ENCODE measurements around the gene PDE1C. TPM values are rescaled to one million over a fixed set of nuclear protein-coding genes. Genes with fewer than 3 reads are reported as not detected.

The PDE1C gene
- total RNA-seq, 2 donors from 2014 or later: not detected

- Mint-ChIP-seq H3K27me3 (no peaks in the 10 kb centered on the region), H3K4me3 (no peak overlapping the region), H3K27ac (no peak overlapping the region), H3K36me3 (ENCODE audit: low read depth) (no peaks in the 10 kb centered on the region), H3K4me1 (no peaks in the 10 kb centered on the region)
- DNase-seq (no peak), ATAC-seq (no peak)
- no peaks in the 10 kb centered on the region for H3K9me3 ChIP-seq (ENCODE audit: control insufficient read depth, low read length, poor library complexity, severe bottlenecking)
Measured at GRCh38 chr7:31748084-31748483, 322.1 kb downstream of the PDE1C start.

GRCh38 chr7:31747553-31747952 is 322.7 kb downstream of the PDE1C start:
- DNase-seq (no peak), ATAC-seq (no peak)
- Mint-ChIP-seq H3K27me3 (no peaks in the 10 kb centered on the region), H3K36me3 (ENCODE audit: low read depth) (no peaks in the 10 kb centered on the region), H3K27ac (no peak overlapping the region), H3K4me3 (no peak overlapping the region), H3K4me1 (no peaks in the 10 kb centered on the region)
- H3K9me3 ChIP-seq (ENCODE audit: control insufficient read depth, low read length, poor library complexity, severe bottlenecking): no peaks in the 10 kb centered on the region

- Mint-ChIP-seq H3K36me3 (ENCODE audit: low read depth) (no peaks in the 10 kb centered on the region), H3K27ac (no peak overlapping the region), H3K4me3 (no peak overlapping the region), H3K4me1 (no peaks in the 10 kb centered on the region), H3K27me3 (no peaks in the 10 kb centered on the region)
- DNase-seq (no peak), ATAC-seq (no peak)
- H3K9me3 ChIP-seq (ENCODE audit: control insufficient read depth, low read length, poor library complexity, severe bottlenecking): no peaks in the 10 kb centered on the region
Measured at GRCh38 chr7:31744294-31744874, 325.8 kb downstream of the PDE1C start.

- no peaks in the 10 kb centered on the region for H3K9me3 ChIP-seq (ENCODE audit: control insufficient read depth, low read length, poor library complexity, severe bottlenecking)
- DNase-seq (no peak), ATAC-seq (no peak)
- no peak overlapping the region for H3K4me3 Mint-ChIP-seq
- no peaks in the 10 kb centered on the region for H3K27me3 Mint-ChIP-seq
- H3K36me3 Mint-ChIP-seq (ENCODE audit: low read depth): no peaks in the 10 kb centered on the region
- no peak overlapping the region for H3K27ac Mint-ChIP-seq
- H3K4me1 Mint-ChIP-seq: no peaks in the 10 kb centered on the region
Measured at GRCh38 chr7:31741852-31742251, 328.4 kb downstream of the PDE1C start.

- no peak for ATAC-seq
Measured at GRCh38 chr7:31735991-31736982, 333.9 kb downstream of the PDE1C start.

GRCh38 chr7:31734456-31734855 is 335.8 kb downstream of the PDE1C start:
- Mint-ChIP-seq H3K27ac (no peak overlapping the region), H3K36me3 (ENCODE audit: low read depth) (no peaks in the 10 kb centered on the region), H3K4me1 (no peaks in the 10 kb centered on the region), H3K27me3 (no peaks in the 10 kb centered on the region), H3K4me3 (no peak overlapping the region)
- ATAC-seq (no peak), DNase-seq (no peak)
- H3K9me3 ChIP-seq (ENCODE audit: control insufficient read depth, low read length, poor library complexity, severe bottlenecking): no peaks in the 10 kb centered on the region

More at GRCh38 chr7:31735991-31736982, 333.9 kb downstream of the PDE1C start:
- no peaks in the 10 kb centered on the region for H3K36me3 Mint-ChIP-seq (ENCODE audit: low read depth)
- no peaks in the 10 kb centered on the region for H3K9me3 ChIP-seq (ENCODE audit: control insufficient read depth, low read length, poor library complexity, severe bottlenecking)
- H3K27me3 Mint-ChIP-seq: no peaks in the 10 kb centered on the region
- no peak for DNase-seq
- H3K4me1 Mint-ChIP-seq: no peaks in the 10 kb centered on the region
- no peak overlapping the region for H3K27ac Mint-ChIP-seq
- no peak overlapping the region for H3K4me3 Mint-ChIP-seq

GRCh38 chr7:31729195-31729804 is 340.9 kb downstream of the PDE1C start:
- DNase-seq (no peak), ATAC-seq (no peak)
- Mint-ChIP-seq H3K4me3 (no peak overlapping the region), H3K4me1 (no peaks in the 10 kb centered on the region), H3K27me3 (no peaks in the 10 kb centered on the region), H3K36me3 (ENCODE audit: low read depth) (no peaks in the 10 kb centered on the region), H3K27ac (no peak overlapping the region)
- no peaks in the 10 kb centered on the region for H3K9me3 ChIP-seq (ENCODE audit: control insufficient read depth, low read length, poor library complexity, severe bottlenecking)

GRCh38 chr7:31724696-31725095 is 345.5 kb downstream of the PDE1C start:
- H3K9me3 ChIP-seq (ENCODE audit: control insufficient read depth, low read length, poor library complexity, severe bottlenecking): no peaks in the 10 kb centered on the region
- Mint-ChIP-seq H3K27me3 (no peaks in the 10 kb centered on the region), H3K4me3 (no peak overlapping the region), H3K4me1 (no peaks in the 10 kb centered on the region), H3K36me3 (ENCODE audit: low read depth) (no peaks in the 10 kb centered on the region), H3K27ac (no peak overlapping the region)
- ATAC-seq: no peak
- no peak for DNase-seq

- DNase-seq (no peak), ATAC-seq (no peak)
- H3K27me3 Mint-ChIP-seq: no peaks in the 10 kb centered on the region
- H3K9me3 ChIP-seq (ENCODE audit: control insufficient read depth, low read length, poor library complexity, severe bottlenecking): no peaks in the 10 kb centered on the region
- no peak overlapping the region for H3K4me3 Mint-ChIP-seq
- H3K36me3 Mint-ChIP-seq (ENCODE audit: low read depth): no peaks in the 10 kb centered on the region
- H3K27ac Mint-ChIP-seq: no peak overlapping the region
- H3K4me1 Mint-ChIP-seq: no peaks in the 10 kb centered on the region
Measured at GRCh38 chr7:31720366-31720765, 349.8 kb downstream of the PDE1C start.

GRCh38 chr7:31716355-31716754 is 353.9 kb downstream of the PDE1C start:
- H3K4me1 Mint-ChIP-seq: no peaks in the 10 kb centered on the region
- H3K27ac Mint-ChIP-seq: no peak overlapping the region
- no peaks in the 10 kb centered on the region for H3K27me3 Mint-ChIP-seq
- no peaks in the 10 kb centered on the region for H3K9me3 ChIP-seq (ENCODE audit: control insufficient read depth, low read length, poor library complexity, severe bottlenecking)
- H3K4me3 Mint-ChIP-seq: no peak overlapping the region
- ATAC-seq (no peak), DNase-seq (no peak)
- H3K36me3 Mint-ChIP-seq (ENCODE audit: low read depth): no peaks in the 10 kb centered on the region

- no peaks in the 10 kb centered on the region for H3K9me3 ChIP-seq (ENCODE audit: control insufficient read depth, low read length, poor library complexity, severe bottlenecking)
- H3K4me1 Mint-ChIP-seq: no peaks in the 10 kb centered on the region
- H3K36me3 Mint-ChIP-seq (ENCODE audit: low read depth): no peaks in the 10 kb centered on the region
- DNase-seq: no peak
- no peak overlapping the region for H3K27ac Mint-ChIP-seq
- no peak overlapping the region for H3K4me3 Mint-ChIP-seq
- no peak for ATAC-seq
- no peaks in the 10 kb centered on the region for H3K27me3 Mint-ChIP-seq
Measured at GRCh38 chr7:31710171-31710570, 360.0 kb downstream of the PDE1C start.

GRCh38 chr7:31707089-31707488 is 363.1 kb downstream of the PDE1C start:
- ATAC-seq: no peak
- H3K9me3 ChIP-seq (ENCODE audit: control insufficient read depth, low read length, poor library complexity, severe bottlenecking): no peaks in the 10 kb centered on the region
- no peak overlapping the region for H3K4me3 Mint-ChIP-seq
- H3K27me3 Mint-ChIP-seq: no peaks in the 10 kb centered on the region
- H3K27ac Mint-ChIP-seq: no peak overlapping the region
- DNase-seq: no peak
- H3K4me1 Mint-ChIP-seq: no peaks in the 10 kb centered on the region
- no peaks in the 10 kb centered on the region for H3K36me3 Mint-ChIP-seq (ENCODE audit: low read depth)

- Mint-ChIP-seq H3K27ac (no peak overlapping the region), H3K4me1 (no peaks in the 10 kb centered on the region), H3K4me3 (no peak overlapping the region), H3K36me3 (ENCODE audit: low read depth) (no peaks in the 10 kb centered on the region), H3K27me3 (no peaks in the 10 kb centered on the region)
- DNase-seq: no peak
- no peaks in the 10 kb centered on the region for H3K9me3 ChIP-seq (ENCODE audit: control insufficient read depth, low read length, poor library complexity, severe bottlenecking)
- ATAC-seq: no peak
Measured at GRCh38 chr7:31705377-31705776, 364.8 kb downstream of the PDE1C start.

Data from T-helper 17 cell (primary cell).